Measurements from ENCODE around the gene NCOA1.

DNA sequence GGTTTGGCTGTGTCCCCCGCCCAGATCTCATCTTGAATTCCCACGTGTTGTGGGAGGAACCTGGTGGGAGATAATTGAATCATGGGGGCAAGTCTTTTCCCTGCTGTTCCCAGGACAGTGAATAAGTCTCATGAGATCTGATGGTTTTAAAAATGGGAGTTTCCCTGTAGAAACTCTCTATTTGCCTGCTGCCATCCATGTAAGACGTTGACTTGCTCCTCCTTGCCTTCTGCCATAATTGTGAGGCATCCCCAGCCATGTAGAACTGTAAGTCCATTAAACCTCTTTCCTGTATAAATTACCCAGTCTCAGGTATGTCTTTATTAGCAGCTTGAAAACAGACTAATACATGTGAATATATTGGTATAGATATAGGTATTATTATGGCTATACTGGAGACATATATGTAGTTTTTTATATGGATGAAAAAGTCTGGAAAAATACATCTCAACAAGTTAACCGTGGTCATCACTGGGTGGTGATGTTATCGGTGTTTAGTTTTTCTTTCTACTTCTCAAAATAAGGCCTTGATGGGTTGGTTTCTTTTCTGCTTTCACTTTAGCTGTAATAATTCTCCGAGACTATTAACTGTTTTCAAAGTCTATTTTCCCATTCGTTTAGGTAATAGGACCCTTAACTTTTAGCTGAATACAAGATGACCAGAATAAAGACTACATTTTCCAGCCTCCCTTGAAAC, 39.1 kb upstream of the NCOA1 start:
- TF ChIP-seq, protein P1, sequence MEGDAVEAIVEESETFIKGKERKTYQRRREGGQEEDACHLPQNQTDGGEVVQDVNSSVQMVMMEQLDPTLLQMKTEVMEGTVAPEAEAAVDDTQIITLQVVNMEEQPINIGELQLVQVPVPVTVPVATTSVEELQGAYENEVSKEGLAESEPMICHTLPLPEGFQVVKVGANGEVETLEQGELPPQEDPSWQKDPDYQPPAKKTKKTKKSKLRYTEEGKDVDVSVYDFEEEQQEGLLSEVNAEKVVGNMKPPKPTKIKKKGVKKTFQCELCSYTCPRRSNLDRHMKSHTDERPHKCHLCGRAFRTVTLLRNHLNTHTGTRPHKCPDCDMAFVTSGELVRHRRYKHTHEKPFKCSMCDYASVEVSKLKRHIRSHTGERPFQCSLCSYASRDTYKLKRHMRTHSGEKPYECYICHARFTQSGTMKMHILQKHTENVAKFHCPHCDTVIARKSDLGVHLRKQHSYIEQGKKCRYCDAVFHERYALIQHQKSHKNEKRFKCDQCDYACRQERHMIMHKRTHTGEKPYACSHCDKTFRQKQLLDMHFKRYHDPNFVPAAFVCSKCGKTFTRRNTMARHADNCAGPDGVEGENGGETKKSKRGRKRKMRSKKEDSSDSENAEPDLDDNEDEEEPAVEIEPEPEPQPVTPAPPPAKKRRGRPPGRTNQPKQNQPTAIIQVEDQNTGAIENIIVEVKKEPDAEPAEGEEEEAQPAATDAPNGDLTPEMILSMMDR (IDR thresholded peaks at IDR 0.05; ENCODE audit: low read depth, low read length, missing input control) = no peak
- TF ChIP-seq TAF1 (conservative IDR thresholded peaks at IDR 0.05) (no peak), NR2F2 (IDR thresholded peaks at IDR 0.05) (no peak), EGR1 (IDR thresholded peaks at IDR 0.05; ENCODE audit: low read depth in 2 of 2) (no peak), FOXA1 (IDR thresholded peaks at IDR 0.05) (no peak), GABPA (IDR thresholded peaks at IDR 0.05 in 1 of 2, conservative IDR thresholded peaks at IDR 0.05 in 1 of 2) (no peak), SP1 (IDR thresholded peaks at IDR 0.05) (no peak), JUND (IDR thresholded peaks at IDR 0.05) (no peak), YY1 (IDR thresholded peaks at IDR 0.05) (no peak)
- TF ChIP-seq, protein P2, sequence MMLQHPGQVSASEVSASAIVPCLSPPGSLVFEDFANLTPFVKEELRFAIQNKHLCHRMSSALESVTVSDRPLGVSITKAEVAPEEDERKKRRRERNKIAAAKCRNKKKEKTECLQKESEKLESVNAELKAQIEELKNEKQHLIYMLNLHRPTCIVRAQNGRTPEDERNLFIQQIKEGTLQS (IDR thresholded peaks at IDR 0.05) = no peak
- TF ChIP-seq, protein P3, sequence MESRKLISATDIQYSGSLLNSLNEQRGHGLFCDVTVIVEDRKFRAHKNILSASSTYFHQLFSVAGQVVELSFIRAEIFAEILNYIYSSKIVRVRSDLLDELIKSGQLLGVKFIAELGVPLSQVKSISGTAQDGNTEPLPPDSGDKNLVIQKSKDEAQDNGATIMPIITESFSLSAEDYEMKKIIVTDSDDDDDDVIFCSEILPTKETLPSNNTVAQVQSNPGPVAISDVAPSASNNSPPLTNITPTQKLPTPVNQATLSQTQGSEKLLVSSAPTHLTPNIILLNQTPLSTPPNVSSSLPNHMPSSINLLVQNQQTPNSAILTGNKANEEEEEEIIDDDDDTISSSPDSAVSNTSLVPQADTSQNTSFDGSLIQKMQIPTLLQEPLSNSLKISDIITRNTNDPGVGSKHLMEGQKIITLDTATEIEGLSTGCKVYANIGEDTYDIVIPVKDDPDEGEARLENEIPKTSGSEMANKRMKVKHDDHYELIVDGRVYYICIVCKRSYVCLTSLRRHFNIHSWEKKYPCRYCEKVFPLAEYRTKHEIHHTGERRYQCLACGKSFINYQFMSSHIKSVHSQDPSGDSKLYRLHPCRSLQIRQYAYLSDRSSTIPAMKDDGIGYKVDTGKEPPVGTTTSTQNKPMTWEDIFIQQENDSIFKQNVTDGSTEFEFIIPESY (IDR thresholded peaks at IDR 0.05) = no peak
- TF ChIP-seq, protein P4, sequence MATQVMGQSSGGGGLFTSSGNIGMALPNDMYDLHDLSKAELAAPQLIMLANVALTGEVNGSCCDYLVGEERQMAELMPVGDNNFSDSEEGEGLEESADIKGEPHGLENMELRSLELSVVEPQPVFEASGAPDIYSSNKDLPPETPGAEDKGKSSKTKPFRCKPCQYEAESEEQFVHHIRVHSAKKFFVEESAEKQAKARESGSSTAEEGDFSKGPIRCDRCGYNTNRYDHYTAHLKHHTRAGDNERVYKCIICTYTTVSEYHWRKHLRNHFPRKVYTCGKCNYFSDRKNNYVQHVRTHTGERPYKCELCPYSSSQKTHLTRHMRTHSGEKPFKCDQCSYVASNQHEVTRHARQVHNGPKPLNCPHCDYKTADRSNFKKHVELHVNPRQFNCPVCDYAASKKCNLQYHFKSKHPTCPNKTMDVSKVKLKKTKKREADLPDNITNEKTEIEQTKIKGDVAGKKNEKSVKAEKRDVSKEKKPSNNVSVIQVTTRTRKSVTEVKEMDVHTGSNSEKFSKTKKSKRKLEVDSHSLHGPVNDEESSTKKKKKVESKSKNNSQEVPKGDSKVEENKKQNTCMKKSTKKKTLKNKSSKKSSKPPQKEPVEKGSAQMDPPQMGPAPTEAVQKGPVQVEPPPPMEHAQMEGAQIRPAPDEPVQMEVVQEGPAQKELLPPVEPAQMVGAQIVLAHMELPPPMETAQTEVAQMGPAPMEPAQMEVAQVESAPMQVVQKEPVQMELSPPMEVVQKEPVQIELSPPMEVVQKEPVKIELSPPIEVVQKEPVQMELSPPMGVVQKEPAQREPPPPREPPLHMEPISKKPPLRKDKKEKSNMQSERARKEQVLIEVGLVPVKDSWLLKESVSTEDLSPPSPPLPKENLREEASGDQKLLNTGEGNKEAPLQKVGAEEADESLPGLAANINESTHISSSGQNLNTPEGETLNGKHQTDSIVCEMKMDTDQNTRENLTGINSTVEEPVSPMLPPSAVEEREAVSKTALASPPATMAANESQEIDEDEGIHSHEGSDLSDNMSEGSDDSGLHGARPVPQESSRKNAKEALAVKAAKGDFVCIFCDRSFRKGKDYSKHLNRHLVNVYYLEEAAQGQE (IDR thresholded peaks at IDR 0.05) = no peak
- TF ChIP-seq, protein P5, sequence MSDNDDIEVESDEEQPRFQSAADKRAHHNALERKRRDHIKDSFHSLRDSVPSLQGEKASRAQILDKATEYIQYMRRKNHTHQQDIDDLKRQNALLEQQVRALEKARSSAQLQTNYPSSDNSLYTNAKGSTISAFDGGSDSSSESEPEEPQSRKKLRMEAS (IDR thresholded peaks at IDR 0.05) = no peak

All from liver (tissue), 3 donors.